Measurements from ENCODE around the gene DOCK1.
A peak's percentile ranks its signal among the peaks of the same experiment; 100 is the strongest.

DOCK1 gene

GRCh38 chr10:126955396-126955795, 50.2 kb downstream of the DOCK1 start:
- no peak for DNase-seq (ENCODE audit: low read depth)

- DNase-seq (ENCODE audit: low read depth), result no peak
These were observed 50.9 kb downstream of the DOCK1 start for GRCh38 chr10:126955934-126956711.

- no peak for DNase-seq (ENCODE audit: low read depth)
These were observed 51.5 kb downstream of the DOCK1 start for GRCh38 chr10:126956712-126957108.

- no peak for DNase-seq (ENCODE audit: low read depth)
These were observed 51.9 kb downstream of the DOCK1 start for GRCh38 chr10:126957111-126957510.

GRCh38 chr10:126959431-126959830, 54.2 kb downstream of the DOCK1 start:
- DNase-seq (ENCODE audit: low read depth), result no peak

- no peak for DNase-seq (ENCODE audit: low read depth)
These were observed 54.9 kb downstream of the DOCK1 start for GRCh38 chr10:126959906-126960685.

GRCh38 chr10:126963354-126963753, 58.1 kb downstream of the DOCK1 start:
- no peak for DNase-seq (ENCODE audit: low read depth)

- no peak for DNase-seq (ENCODE audit: low read depth)
These were observed 59.0 kb downstream of the DOCK1 start for GRCh38 chr10:126964190-126964589.

- no peak for DNase-seq (ENCODE audit: low read depth)
These were observed 61.7 kb downstream of the DOCK1 start for GRCh38 chr10:126966938-126967337.

- no peak for DNase-seq (ENCODE audit: low read depth)
These were observed 64.1 kb downstream of the DOCK1 start for GRCh38 chr10:126969310-126969709.

GRCh38 chr10:126972635-126973414, 67.6 kb downstream of the DOCK1 start:
- peak; percentile 49 for DNase-seq (ENCODE audit: low read depth)

- no peak for DNase-seq (ENCODE audit: low read depth)
These were observed 70.0 kb downstream of the DOCK1 start for GRCh38 chr10:126975221-126975620.

GRCh38 chr10:126977216-126977615, 72.0 kb downstream of the DOCK1 start:
- DNase-seq (ENCODE audit: low read depth), result no peak

- no peak for DNase-seq (ENCODE audit: low read depth)
These were observed 74.1 kb downstream of the DOCK1 start for GRCh38 chr10:126979311-126979710.

- DNase-seq (ENCODE audit: low read depth), result no peak
These were observed 88.0 kb downstream of the DOCK1 start for GRCh38 chr10:126993208-126993607.

GRCh38 chr10:126997801-126998590, 92.8 kb downstream of the DOCK1 start:
- DNase-seq (ENCODE audit: low read depth), result no peak

GRCh38 chr10:127000598-127000997, 95.4 kb downstream of the DOCK1 start:
- no peak for DNase-seq (ENCODE audit: low read depth)

- no peak for DNase-seq (ENCODE audit: low read depth)
These were observed 97.9 kb downstream of the DOCK1 start for GRCh38 chr10:127003032-127003685.

GRCh38 chr10:127006453-127006852, 101.2 kb downstream of the DOCK1 start:
- no peak for DNase-seq (ENCODE audit: low read depth)

GRCh38 chr10:127009366-127009765, 104.1 kb downstream of the DOCK1 start:
- no peak for DNase-seq (ENCODE audit: low read depth)

- DNase-seq (ENCODE audit: low read depth), result no peak
These were observed 105.9 kb downstream of the DOCK1 start for GRCh38 chr10:127011174-127011573.

Measured in HS-27A (cell line).